MM.1S (cell line): ENCODE results near the gene DMBX1.

Experiments
- DNase-seq: peaks from one replicate; pipeline ENCODE4 v3.0.0-alpha.2; 2015
- H2AFZ ChIP-seq: fragments of 300-600 bp; sonication (generic); 2 replicates; pipeline ENCODE4 v1.6.0; 2016; ENCODE audit warnings: antibody characterized with exemption, low read length
- H3F3A ChIP-seq: fragments of 300-600 bp; sonication (generic); 2 replicates; pipeline ENCODE4 v1.6.1; 2016; ENCODE audit warnings: mild to moderate bottlenecking, antibody characterized with exemption, low read length, moderate library complexity, mixed read lengths; ENCODE audit not compliant: insufficient read depth
- H3K27ac ChIP-seq: fragments of 300-600 bp; sonication (generic); 2 replicates; pipeline ENCODE4 v1.5.1; 2016; ENCODE audit warnings: mild to moderate bottlenecking, low read length
- H3K27me3 ChIP-seq: fragments of 300-600 bp; sonication (generic); replicated peaks from 2 replicates; pipeline ENCODE4 v1.6.0; 2016; ENCODE audit warnings: low read length; ENCODE audit not compliant: insufficient read depth
- H3K36me3 ChIP-seq: fragments of 300-600 bp; sonication (generic); replicated peaks from 2 replicates; pipeline ENCODE4 v1.6.1; 2016; ENCODE audit warnings: mild to moderate bottlenecking, low read length, mixed read lengths; ENCODE audit not compliant: insufficient read depth
- H3K4me1 ChIP-seq: fragments of 300-600 bp; sonication (generic); 2 replicates; pipeline ENCODE4 v1.6.1; 2016; ENCODE audit warnings: low read length, mixed read lengths
- H3K4me2 ChIP-seq: fragments of 300-600 bp; sonication (generic); 2 replicates; pipeline ENCODE4 v1.6.0; 2016; ENCODE audit warnings: low read depth, low read length
- H3K4me3 ChIP-seq: fragments of 300-600 bp; sonication (generic); 2 replicates; pipeline ENCODE4 v1.5.1; 2016; ENCODE audit warnings: low read length, mixed read lengths
- H3K79me2 ChIP-seq: fragments of 300-600 bp; sonication (generic); 2 replicates; pipeline ENCODE4 v1.6.1; 2016; ENCODE audit warnings: mixed run types, low read length, mixed read lengths
- H3K9ac ChIP-seq: fragments of 300-600 bp; sonication (generic); 2 replicates; pipeline ENCODE4 v1.6.1; 2016; ENCODE audit warnings: low read length, mixed read lengths
- H3K9me2 ChIP-seq: fragments of 300-600 bp; sonication (generic); replicated peaks from 2 replicates; pipeline ENCODE4 v1.6.1; 2016; ENCODE audit warnings: mild to moderate bottlenecking, low read length, mixed read lengths; ENCODE audit not compliant: insufficient read depth
- H3K9me3 ChIP-seq: fragments of 300-600 bp; sonication (generic); replicated peaks from 2 replicates; pipeline ENCODE4 v1.6.1; 2016; ENCODE audit warnings: mild to moderate bottlenecking, low read length, mixed read lengths; ENCODE audit not compliant: insufficient read depth
- H4K20me1 ChIP-seq: fragments of 300-600 bp; sonication (generic); 2 replicates; pipeline ENCODE4 v1.6.1; 2016; ENCODE audit warnings: mild to moderate bottlenecking, low read length, moderate library complexity, mixed read lengths; ENCODE audit not compliant: insufficient read depth
- CTCF ChIP-seq: fragments of 300-600 bp; sonication (generic); IDR thresholded peaks from 2 replicates; pipeline ENCODE4 v1.5.1; 2016; ENCODE audit warnings: antibody characterized with exemption, low read length, mixed read lengths
- EZH2 ChIP-seq: fragments of 300-600 bp; sonication (generic); optimal IDR thresholded peaks from 2 replicates; pipeline ENCODE3; 2017; ENCODE audit warnings: low read depth, mild to moderate bottlenecking, antibody characterized with exemption, low read length, mixed read lengths
- EZH2phosphoT487 ChIP-seq: fragments of 300-600 bp; sonication (generic); IDR thresholded peaks from 2 replicates; pipeline ENCODE4 v1.6.1; 2018; ENCODE audit warnings: antibody characterized with exemption, low read length

The DMBX1 gene

GRCh38 chr1:46490656-46491442 is 1.2 kb downstream of the DMBX1 start:
- Histone ChIP-seq H3K9me2 (no peaks in the 10 kb centered on the region), H3K27ac (no peak overlapping the region), H3K9ac (no peak overlapping the region), H2AFZ (no peak overlapping the region), H3K79me2 (no peaks in the 10 kb centered on the region), H3K4me3 (no peak overlapping the region), H3K4me2 (peak overlapping the region; percentile 75; the same call in 1 of the 2 replicates), H3K9me3 (no peaks in the 10 kb centered on the region), H3F3A (no peaks in the 10 kb centered on the region), H3K27me3 (peaks cover 89% of the 10 kb centered on the region), H4K20me1 (no peaks in the 10 kb centered on the region), H3K36me3 (no peaks in the 10 kb centered on the region), H3K4me1 (no peaks in the 10 kb centered on the region)
- TF ChIP-seq EZH2: peak; percentile 88
- peak; percentile 21; the same call in 1 of the 2 replicates for TF ChIP-seq EZH2phosphoT487
- TF ChIP-seq CTCF: no peak
- no peak for DNase-seq

DNA sequence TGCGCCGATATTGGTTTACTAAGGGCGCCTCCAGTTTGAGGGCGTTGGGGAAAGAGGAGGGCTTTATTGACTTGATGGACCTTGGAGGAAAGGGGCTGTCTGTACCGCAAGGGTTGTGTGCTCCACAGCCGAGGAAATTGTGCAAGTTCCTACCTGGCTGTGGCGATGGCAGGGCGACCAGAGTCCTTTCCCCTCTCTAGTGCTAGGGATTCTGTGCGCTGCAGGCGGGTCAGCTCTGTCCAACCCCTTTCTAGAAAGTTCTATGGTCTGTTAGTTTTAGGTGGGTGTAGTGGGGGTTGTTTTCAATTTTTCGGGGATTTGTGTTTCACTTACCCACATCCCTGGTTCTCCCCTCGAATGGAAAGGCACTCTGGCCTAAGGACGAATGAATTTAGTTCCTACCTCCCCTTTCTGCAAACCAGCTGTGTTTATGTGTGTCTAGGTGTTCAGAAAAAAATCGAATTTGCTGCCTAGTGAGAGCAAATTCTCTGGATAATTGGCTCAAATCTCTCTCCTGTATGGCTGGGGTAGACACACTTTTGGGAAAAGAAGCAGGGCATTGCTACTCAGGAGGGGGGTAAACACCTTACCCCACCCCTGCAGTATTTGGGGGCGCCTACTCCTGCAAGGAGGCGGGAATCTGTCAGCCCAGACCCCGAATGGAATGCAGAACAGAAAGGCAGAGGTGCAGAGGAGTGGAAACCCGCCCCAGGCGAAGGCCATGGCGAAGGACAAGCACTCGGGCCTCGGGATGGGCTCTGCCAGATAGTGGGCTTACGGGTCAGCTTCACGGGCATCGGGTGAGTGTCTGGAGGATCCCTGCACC is 2.0 kb downstream of the DMBX1 start:
- Histone ChIP-seq H4K20me1 (no peaks in the 10 kb centered on the region), H3K27me3 (peaks cover 86% of the 10 kb centered on the region), H3K4me3 (no peak overlapping the region), H3K4me1 (no peaks in the 10 kb centered on the region), H2AFZ (no peak overlapping the region), H3K27ac (no peak overlapping the region), H3K9ac (no peak overlapping the region), H3K79me2 (no peaks in the 10 kb centered on the region), H3K9me3 (no peaks in the 10 kb centered on the region), H3F3A (no peaks in the 10 kb centered on the region), H3K36me3 (no peaks in the 10 kb centered on the region), H3K9me2 (no peaks in the 10 kb centered on the region), H3K4me2 (no peak overlapping the region)
- DNase-seq: no peak
- no peak for TF ChIP-seq EZH2
- TF ChIP-seq EZH2phosphoT487: 0 out of 2 replicates have a peak, but pooled peaks have one; percentile 2

DNA sequence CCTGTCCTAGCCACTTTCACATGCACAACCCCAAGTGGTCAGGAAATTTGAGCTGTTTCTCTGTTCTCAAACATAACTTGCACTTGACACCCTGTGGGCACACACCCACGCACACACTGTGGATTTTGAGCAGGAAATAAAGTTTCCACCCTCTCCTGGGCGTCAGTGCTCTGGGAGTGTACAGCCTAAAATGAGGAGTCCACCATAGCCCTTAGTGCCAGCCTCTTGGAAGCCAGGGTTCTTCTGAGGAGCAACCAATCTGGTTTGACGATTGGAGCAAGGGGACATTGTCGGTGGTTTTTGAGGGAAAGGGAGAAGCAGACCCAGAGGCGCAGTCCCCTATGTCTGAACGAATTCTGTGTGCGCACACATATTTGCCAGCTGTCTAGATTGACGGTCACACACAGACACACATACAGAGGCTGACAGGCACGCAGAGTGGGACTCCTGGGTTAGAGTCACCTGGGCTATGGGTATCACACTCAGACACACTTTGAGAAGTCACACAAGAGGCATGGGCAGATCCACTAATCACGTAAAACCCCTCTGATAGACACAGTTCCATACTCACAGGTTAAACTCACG is 2.7 kb downstream of the DMBX1 start:
- H3K9me2 ChIP-seq: no peaks in the 10 kb centered on the region
- H3F3A ChIP-seq: no peaks in the 10 kb centered on the region
- H3K36me3 ChIP-seq: no peaks in the 10 kb centered on the region
- no peak overlapping the region for H3K4me2 ChIP-seq
- no peak for DNase-seq
- H3K4me3 ChIP-seq: no peak overlapping the region
- H2AFZ ChIP-seq: no peak overlapping the region
- H3K27me3 ChIP-seq: peaks cover 82% of the 10 kb centered on the region
- H3K79me2 ChIP-seq: no peaks in the 10 kb centered on the region
- no peaks in the 10 kb centered on the region for H3K4me1 ChIP-seq
- TF ChIP-seq EZH2phosphoT487: no peak
- no peak for TF ChIP-seq EZH2
- no peak for TF ChIP-seq CTCF
- H3K27ac ChIP-seq: no peak overlapping the region
- H4K20me1 ChIP-seq: no peaks in the 10 kb centered on the region
- H3K9me3 ChIP-seq: no peaks in the 10 kb centered on the region
- no peak overlapping the region for H3K9ac ChIP-seq
